Measurements from ENCODE around the gene TMEM30A.

Gene TMEM30A

GRCh38 chr6:75284632-75285282 is at the start of gene TMEM30A:
TMEM30A (minus strand) TSS chr6:75284792; CDS start chr6:75284638, 154 bp downstream.
- DNase-seq (ENCODE audit: low read depth in 2 of 2), result peak; percentile 92

GRCh38 chr6:75333676-75334200 is 49.1 kb upstream of the TMEM30A start:
- DNase-seq (ENCODE audit: low read depth in 2 of 2), result no peak

- no peak for DNase-seq (ENCODE audit: low read depth in 2 of 2)
Measured at GRCh38 chr6:75331151-75331550, 46.6 kb upstream of the TMEM30A start.

GRCh38 chr6:75329703-75330102 is 45.1 kb upstream of the TMEM30A start:
- DNase-seq (ENCODE audit: low read depth in 2 of 2), result no peak

GRCh38 chr6:75327807-75328206 is 43.2 kb upstream of the TMEM30A start:
- DNase-seq (ENCODE audit: low read depth in 2 of 2), result no peak

- DNase-seq (ENCODE audit: low read depth in 2 of 2), result no peak
Measured at GRCh38 chr6:75326557-75327258, 42.1 kb upstream of the TMEM30A start.

- DNase-seq (ENCODE audit: low read depth in 2 of 2), result no peak
Measured at GRCh38 chr6:75318900-75319299, 34.3 kb upstream of the TMEM30A start.

GRCh38 chr6:75317503-75318206 is 33.1 kb upstream of the TMEM30A start:
- DNase-seq (ENCODE audit: low read depth in 2 of 2), result no peak

- DNase-seq (ENCODE audit: low read depth in 2 of 2), result no peak
Measured at GRCh38 chr6:75315978-75316377, 31.4 kb upstream of the TMEM30A start.

- no peak for DNase-seq (ENCODE audit: low read depth in 2 of 2)
Measured at GRCh38 chr6:75308250-75308988, 23.8 kb upstream of the TMEM30A start.

GRCh38 chr6:75307364-75308004 is 22.9 kb upstream of the TMEM30A start:
- no peak for DNase-seq (ENCODE audit: low read depth in 2 of 2)

- no peak for DNase-seq (ENCODE audit: low read depth in 2 of 2)
Measured at GRCh38 chr6:75306064-75306463, 21.5 kb upstream of the TMEM30A start.

GRCh38 chr6:75305573-75305972 is 21.0 kb upstream of the TMEM30A start:
- no peak for DNase-seq (ENCODE audit: low read depth in 2 of 2)

- no peak for DNase-seq (ENCODE audit: low read depth in 2 of 2)
Measured at GRCh38 chr6:75302280-75302679, 17.7 kb upstream of the TMEM30A start.

- DNase-seq (ENCODE audit: low read depth in 2 of 2), result no peak
Measured at GRCh38 chr6:75301537-75301936, 16.9 kb upstream of the TMEM30A start.

- DNase-seq (ENCODE audit: low read depth in 2 of 2), result no peak
Measured at GRCh38 chr6:75301088-75301487, 16.5 kb upstream of the TMEM30A start.

- no peak for DNase-seq (ENCODE audit: low read depth in 2 of 2)
Measured at GRCh38 chr6:75300531-75300855, 15.9 kb upstream of the TMEM30A start.

- DNase-seq (ENCODE audit: low read depth in 2 of 2), result no peak
Measured at GRCh38 chr6:75299801-75300530, 15.4 kb upstream of the TMEM30A start.

- no peak for DNase-seq (ENCODE audit: low read depth in 2 of 2)
Measured at GRCh38 chr6:75296811-75297779, 12.5 kb upstream of the TMEM30A start.

GRCh38 chr6:75292555-75292954 is 8.0 kb upstream of the TMEM30A start:
- no peak for DNase-seq (ENCODE audit: low read depth in 2 of 2)

All from stimulated activated CD8-positive, alpha-beta memory T cell treated with anti-CD3 and anti-CD28 coated beads, Interleukin-2, amount 100 ng/mL, for 48 hours (primary cell).